ENCODE results near the gene COQ7. TPM values are rescaled to one million over a fixed set of nuclear protein-coding genes. Genes with fewer than 3 reads are reported as not detected.

COQ7 gene
- total RNA-seq, 4 donors from 2014 or later, result 16.5 to 29.1 (median 20.6) TPM

GRCh38 chr16:19085679-19086200 lies 18.3 kb downstream of the COQ7 start:
- Histone ChIP-seq H3K27ac (peak overlapping the region in 3 of 4 donors; percentile 19 to 67 (median 52)), H3K9me3 (no peaks in the 10 kb centered on the region), H3K27me3 (no peaks in the 10 kb centered on the region), H3K36me3 (peaks cover 0 to 10% (median 0%) of the 10 kb centered on the region in 3 donors), H3K4me3 (peak overlapping the region in 2 of 4 donors; percentile 52 to 58), H3K4me1 (peaks cover 0 to 11% (median 1%) of the 10 kb centered on the region in 4 donors)
- DNase-seq, result peak in 1 of 3 donors; percentile 73
- no peak for TF ChIP-seq POLR2A (IDR thresholded peaks at IDR 0.05)
- TF ChIP-seq CTCF (IDR thresholded peaks at IDR 0.05), result no peak

- H3K27ac ChIP-seq, result peak overlapping the region in 3 of 4 donors; percentile 19 to 67 (median 52)
- no peaks in the 10 kb centered on the region for H3K9me3 ChIP-seq
- peak overlapping the region; percentile 14 to 58 (median 41) for H3K4me3 ChIP-seq
- TF ChIP-seq CTCF (IDR thresholded peaks at IDR 0.05) (peak; percentile 84 to 99 (median 99)), POLR2A (IDR thresholded peaks at IDR 0.05) (no peak)
- peaks cover 0 to 5% (median 0%) of the 10 kb centered on the region in 3 donors for H3K36me3 ChIP-seq
- DNase-seq, result peak; percentile 71 to 93 (median 92)
- H3K4me1 ChIP-seq, result peaks cover 0 to 11% (median 1%) of the 10 kb centered on the region in 4 donors
- H3K27me3 ChIP-seq, result no peaks in the 10 kb centered on the region
Observed at GRCh38 chr16:19086322-19087199, 19.1 kb downstream of the COQ7 start.

- H3K27ac ChIP-seq, result no peak overlapping the region
- H3K4me1 ChIP-seq, result peaks cover 0 to 11% (median 1%) of the 10 kb centered on the region in 4 donors
- H3K27me3 ChIP-seq, result no peaks in the 10 kb centered on the region
- no peaks in the 10 kb centered on the region for H3K9me3 ChIP-seq
- no peaks in the 10 kb centered on the region for H3K36me3 ChIP-seq
- no peak overlapping the region for H3K4me3 ChIP-seq
- no peak for DNase-seq
- TF ChIP-seq CTCF (IDR thresholded peaks at IDR 0.05), result no peak
- no peak for TF ChIP-seq POLR2A (IDR thresholded peaks at IDR 0.05)
Observed at GRCh38 chr16:19088341-19088916, 21.0 kb downstream of the COQ7 start.

- Histone ChIP-seq H3K27ac (no peak overlapping the region), H3K4me3 (no peak overlapping the region), H3K4me1 (peaks cover 0 to 11% (median 1%) of the 10 kb centered on the region in 4 donors), H3K36me3 (no peaks in the 10 kb centered on the region), H3K9me3 (no peaks in the 10 kb centered on the region), H3K27me3 (no peaks in the 10 kb centered on the region)
- TF ChIP-seq CTCF (IDR thresholded peaks at IDR 0.05) (no peak), POLR2A (IDR thresholded peaks at IDR 0.05) (no peak)
- DNase-seq, result no peak
Observed at GRCh38 chr16:19089410-19089955, 22.1 kb downstream of the COQ7 start.

GRCh38 chr16:19090916-19091315 lies 23.5 kb downstream of the COQ7 start:
- no peak overlapping the region for H3K4me3 ChIP-seq
- no peaks in the 10 kb centered on the region for H3K9me3 ChIP-seq
- H3K36me3 ChIP-seq, result no peaks in the 10 kb centered on the region
- no peaks in the 10 kb centered on the region for H3K27me3 ChIP-seq
- H3K27ac ChIP-seq, result no peak overlapping the region
- TF ChIP-seq CTCF (IDR thresholded peaks at IDR 0.05) (no peak), POLR2A (IDR thresholded peaks at IDR 0.05) (no peak)
- peaks cover 0 to 8% (median 1%) of the 10 kb centered on the region in 4 donors for H3K4me1 ChIP-seq
- DNase-seq, result no peak
